Measurements from ENCODE around the gene FAM161A. TPM values are rescaled to one million over a fixed set of nuclear protein-coding genes. Genes with fewer than 3 reads are reported as not detected.
"Not testable (repeated sequence)": the region's sequence is repeated elsewhere in the genome, so short reads cannot be mapped to it uniquely, and the experiment has no call there.

FAM161A gene
- total RNA-seq, 3 donors from 2014 or later (not counting 1 experiment from before 2014, with no cell fraction given): 0.68 to 1.1 (median 0.88) TPM

- no peak overlapping the region for H3K4me3 ChIP-seq (ENCODE audit: low read length)
- peaks cover 15 to 31% of the 10 kb centered on the region in 2 donors for H3K27me3 Mint-ChIP-seq (ENCODE audit: low read depth in 2 of 2)
- H3K4me1 ChIP-seq (ENCODE audit: control insufficient read depth, insufficient read depth, low read length): no peaks in the 10 kb centered on the region
- no peaks in the 10 kb centered on the region for H3K9me3 Mint-ChIP-seq
- intact Hi-C loops (cut with micrococcal nuclease): no loop called here
- H3K36me3 Mint-ChIP-seq: no peaks in the 10 kb centered on the region
- H3K27me3 ChIP-seq (ENCODE audit: control insufficient read depth, insufficient read depth, low read length): peaks cover 2% of the 10 kb centered on the region
- WGBS (ENCODE audit: insufficient coverage): 94% methylated on average over 5 of the region's 6 CpGs
- no peaks in the 10 kb centered on the region for H3K36me3 ChIP-seq (ENCODE audit: control insufficient read depth, insufficient read depth, low read length)
- H3K9me3 ChIP-seq (ENCODE audit: control insufficient read depth, insufficient read depth, low read length): no peaks in the 10 kb centered on the region
- H3K27ac Mint-ChIP-seq: no peak overlapping the region
- H3K4me1 Mint-ChIP-seq: no peaks in the 10 kb centered on the region
- H3K27ac ChIP-seq (ENCODE audit: low read length): no peak overlapping the region
- ATAC-seq (no peak), DNase-seq (no peak)
- no peak overlapping the region for H3K4me3 Mint-ChIP-seq
- no peak for TF ChIP-seq CTCF (IDR thresholded peaks at IDR 0.05)
These were observed 39.2 kb downstream of the FAM161A start for GRCh38 chr2:61814539-61815160.

DNA sequence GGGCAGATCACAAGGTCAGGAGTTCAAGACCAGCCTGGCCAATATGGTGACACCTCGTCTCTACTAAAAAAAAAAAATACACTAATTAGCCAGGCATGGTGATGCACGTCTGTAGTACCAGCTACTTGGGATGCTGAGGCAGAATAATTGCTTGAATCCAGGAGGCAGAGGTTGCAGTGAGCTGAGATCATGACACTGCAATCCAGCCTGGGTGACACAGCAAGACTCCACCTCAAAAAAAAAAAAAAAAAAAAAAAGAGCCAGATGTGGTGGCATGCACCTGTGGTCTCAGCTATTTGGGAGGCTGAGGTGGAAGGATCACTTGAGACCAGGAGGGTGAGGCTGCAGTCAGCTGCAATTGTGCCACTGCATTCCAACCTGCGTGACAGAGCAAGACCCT is 40.5 kb downstream of the FAM161A start:
- H3K9me3 Mint-ChIP-seq; H3K27ac ChIP-seq (ENCODE audit: low read length); intact Hi-C loops (cut with micrococcal nuclease); ATAC-seq; H3K27ac Mint-ChIP-seq; H3K4me1 Mint-ChIP-seq; H3K36me3 Mint-ChIP-seq; H3K4me3 Mint-ChIP-seq; H3K9me3 ChIP-seq (ENCODE audit: control insufficient read depth, insufficient read depth, low read length); H3K4me3 ChIP-seq (ENCODE audit: low read length); H3K27me3 ChIP-seq (ENCODE audit: control insufficient read depth, insufficient read depth, low read length); DNase-seq; H3K36me3 ChIP-seq (ENCODE audit: control insufficient read depth, insufficient read depth, low read length); H3K4me1 ChIP-seq (ENCODE audit: control insufficient read depth, insufficient read depth, low read length): not testable (repeated sequence)
- 84% methylated on average over 3 of the region's 3 CpGs for WGBS (ENCODE audit: insufficient coverage)
- H3K27me3 Mint-ChIP-seq (ENCODE audit: low read depth in 2 of 2): peaks cover 15 to 25% of the 10 kb centered on the region in 2 donors

DNA sequence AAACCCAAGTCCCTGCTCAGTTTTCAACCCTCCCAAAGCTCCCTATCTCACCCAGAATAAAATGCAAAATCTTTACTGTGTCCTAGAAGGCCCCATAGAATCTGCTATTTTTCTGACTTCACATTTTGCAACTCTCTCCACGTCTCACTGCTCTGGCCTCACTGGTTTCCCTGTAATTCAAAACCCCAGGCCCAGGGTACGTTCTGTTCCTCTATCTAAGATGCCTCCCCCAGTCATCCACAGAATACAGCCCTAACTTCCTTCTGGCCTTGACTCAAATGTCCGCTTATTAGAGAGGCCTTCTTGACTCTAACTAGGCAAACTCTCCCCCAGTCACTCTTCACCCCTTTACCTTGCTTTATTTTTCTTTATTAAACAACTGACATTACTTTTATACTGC is 42.0 kb downstream of the FAM161A start:
- Histone ChIP-seq H3K27ac (ENCODE audit: low read length) (no peak overlapping the region), H3K36me3 (ENCODE audit: control insufficient read depth, insufficient read depth, low read length) (no peaks in the 10 kb centered on the region), H3K9me3 (ENCODE audit: control insufficient read depth, insufficient read depth, low read length) (no peaks in the 10 kb centered on the region), H3K4me3 (ENCODE audit: low read length) (no peak overlapping the region), H3K27me3 (ENCODE audit: control insufficient read depth, insufficient read depth, low read length) (no peaks in the 10 kb centered on the region), H3K4me1 (ENCODE audit: control insufficient read depth, insufficient read depth, low read length) (no peaks in the 10 kb centered on the region)
- Mint-ChIP-seq H3K27me3 (ENCODE audit: low read depth in 2 of 2) (peaks cover 15 to 21% of the 10 kb centered on the region in 2 donors), H3K9me3 (no peaks in the 10 kb centered on the region), H3K27ac (no peak overlapping the region), H3K4me1 (no peaks in the 10 kb centered on the region), H3K36me3 (no peaks in the 10 kb centered on the region), H3K4me3 (no peak overlapping the region)
- no peak for ATAC-seq
- WGBS (ENCODE audit: insufficient coverage): 78% methylated on average over 3 of the region's 3 CpGs
- DNase-seq: no peak
- no peak for TF ChIP-seq CTCF (IDR thresholded peaks at IDR 0.05)
- intact Hi-C loops (cut with micrococcal nuclease): no loop called here

GRCh38 chr2:61810203-61810602 is 43.7 kb downstream of the FAM161A start:
- H3K4me1 ChIP-seq (ENCODE audit: control insufficient read depth, insufficient read depth, low read length); ATAC-seq; intact Hi-C loops (cut with micrococcal nuclease); H3K4me1 Mint-ChIP-seq; H3K36me3 Mint-ChIP-seq; H3K4me3 Mint-ChIP-seq; H3K27ac ChIP-seq (ENCODE audit: low read length); H3K9me3 ChIP-seq (ENCODE audit: control insufficient read depth, insufficient read depth, low read length); H3K4me3 ChIP-seq (ENCODE audit: low read length); H3K27me3 Mint-ChIP-seq (ENCODE audit: low read depth in 2 of 2); H3K27me3 ChIP-seq (ENCODE audit: control insufficient read depth, insufficient read depth, low read length); H3K27ac Mint-ChIP-seq; DNase-seq; H3K9me3 Mint-ChIP-seq; H3K36me3 ChIP-seq (ENCODE audit: control insufficient read depth, insufficient read depth, low read length): not testable (repeated sequence)
- WGBS (ENCODE audit: insufficient coverage): 58% methylated on average over 1 of the region's 1 CpG

- H3K4me3 ChIP-seq (ENCODE audit: low read length); H3K27me3 Mint-ChIP-seq (ENCODE audit: low read depth in 2 of 2); H3K4me1 ChIP-seq (ENCODE audit: control insufficient read depth, insufficient read depth, low read length); DNase-seq; H3K4me1 Mint-ChIP-seq; H3K36me3 Mint-ChIP-seq; H3K9me3 ChIP-seq (ENCODE audit: control insufficient read depth, insufficient read depth, low read length); H3K27me3 ChIP-seq (ENCODE audit: control insufficient read depth, insufficient read depth, low read length); H3K36me3 ChIP-seq (ENCODE audit: control insufficient read depth, insufficient read depth, low read length); H3K9me3 Mint-ChIP-seq; H3K27ac ChIP-seq (ENCODE audit: low read length); H3K27ac Mint-ChIP-seq; ATAC-seq; intact Hi-C loops (cut with micrococcal nuclease); H3K4me3 Mint-ChIP-seq: not testable (repeated sequence)
- WGBS (ENCODE audit: insufficient coverage): 93% methylated on average over 5 of the region's 5 CpGs
These were observed 45.2 kb downstream of the FAM161A start for GRCh38 chr2:61808693-61809092.

All from natural killer cell (primary cell).